PFSK-1 (cell line): ENCODE results near the gene TNRC6C.

ENCODE experiments used
- FOXP2 ChIP-seq: optimal IDR thresholded peaks from 2 replicates; pipeline ENCODE3; 2011; ENCODE audit warnings: borderline replicate concordance, control low read depth, inconsistent platforms; ENCODE audit not compliant: insufficient read depth; ENCODE audit errors: extremely low read length, extremely low read depth
- POLR2AphosphoS5 ChIP-seq: IDR thresholded peaks from 2 replicates; pipeline ENCODE4 v1.6.1; 2012; ENCODE audit warnings: low read depth, mild to moderate bottlenecking, control low read depth, low read length, moderate library complexity
- SIN3A ChIP-seq: IDR thresholded peaks from 2 replicates; pipeline ENCODE4 v1.6.1; 2012; ENCODE audit warnings: mild to moderate bottlenecking, low read length, moderate library complexity, borderline replicate concordance; ENCODE audit not compliant: insufficient read depth
- TAF1 ChIP-seq: IDR thresholded peaks from 2 replicates; pipeline ENCODE4 v1.6.1; 2012; ENCODE audit warnings: low read length, control low read depth, borderline replicate concordance; ENCODE audit not compliant: insufficient read depth
- TF ChIP-seq, protein P1 (sequence below), 2 experiments: IDR thresholded peaks; 2 replicates each; pipeline versions ENCODE4 v1.6.1 to v1.8.0; 2011 to 2012; ENCODE audit warnings: low read depth in 2 of 2, low read length in 2 of 2, control low read depth in 1 of 2, inconsistent platforms in 1 of 2, mild to moderate bottlenecking in 1 of 2, moderate library complexity in 1 of 2; ENCODE audit not compliant: insufficient read depth in 1 of 2

Gene TNRC6C

DNA sequence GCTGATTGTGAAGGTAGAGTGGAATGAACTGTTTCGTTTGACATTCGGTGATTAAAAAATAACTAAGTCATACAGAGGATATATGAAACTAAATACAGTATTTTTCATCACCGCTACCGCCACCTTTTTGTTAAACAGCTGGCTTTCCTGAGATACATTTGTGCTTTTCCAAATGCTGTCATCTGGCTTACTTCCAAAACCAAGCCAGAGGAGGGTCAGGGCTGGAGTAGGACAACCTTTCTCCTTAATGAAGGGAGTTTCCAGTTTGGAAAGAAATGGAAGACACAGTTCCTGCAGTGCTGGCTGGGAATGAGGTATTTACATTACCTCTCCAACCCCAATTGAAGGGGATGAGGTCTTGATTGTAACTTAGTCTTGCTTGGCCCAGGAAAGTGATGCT, 3.2 kb downstream of the TNRC6C start:
- no peak for TF ChIP-seq POLR2AphosphoS5
- TF ChIP-seq, protein P1, sequence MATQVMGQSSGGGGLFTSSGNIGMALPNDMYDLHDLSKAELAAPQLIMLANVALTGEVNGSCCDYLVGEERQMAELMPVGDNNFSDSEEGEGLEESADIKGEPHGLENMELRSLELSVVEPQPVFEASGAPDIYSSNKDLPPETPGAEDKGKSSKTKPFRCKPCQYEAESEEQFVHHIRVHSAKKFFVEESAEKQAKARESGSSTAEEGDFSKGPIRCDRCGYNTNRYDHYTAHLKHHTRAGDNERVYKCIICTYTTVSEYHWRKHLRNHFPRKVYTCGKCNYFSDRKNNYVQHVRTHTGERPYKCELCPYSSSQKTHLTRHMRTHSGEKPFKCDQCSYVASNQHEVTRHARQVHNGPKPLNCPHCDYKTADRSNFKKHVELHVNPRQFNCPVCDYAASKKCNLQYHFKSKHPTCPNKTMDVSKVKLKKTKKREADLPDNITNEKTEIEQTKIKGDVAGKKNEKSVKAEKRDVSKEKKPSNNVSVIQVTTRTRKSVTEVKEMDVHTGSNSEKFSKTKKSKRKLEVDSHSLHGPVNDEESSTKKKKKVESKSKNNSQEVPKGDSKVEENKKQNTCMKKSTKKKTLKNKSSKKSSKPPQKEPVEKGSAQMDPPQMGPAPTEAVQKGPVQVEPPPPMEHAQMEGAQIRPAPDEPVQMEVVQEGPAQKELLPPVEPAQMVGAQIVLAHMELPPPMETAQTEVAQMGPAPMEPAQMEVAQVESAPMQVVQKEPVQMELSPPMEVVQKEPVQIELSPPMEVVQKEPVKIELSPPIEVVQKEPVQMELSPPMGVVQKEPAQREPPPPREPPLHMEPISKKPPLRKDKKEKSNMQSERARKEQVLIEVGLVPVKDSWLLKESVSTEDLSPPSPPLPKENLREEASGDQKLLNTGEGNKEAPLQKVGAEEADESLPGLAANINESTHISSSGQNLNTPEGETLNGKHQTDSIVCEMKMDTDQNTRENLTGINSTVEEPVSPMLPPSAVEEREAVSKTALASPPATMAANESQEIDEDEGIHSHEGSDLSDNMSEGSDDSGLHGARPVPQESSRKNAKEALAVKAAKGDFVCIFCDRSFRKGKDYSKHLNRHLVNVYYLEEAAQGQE (IDR thresholded peaks at IDR 0.05; ENCODE audit: insufficient read depth in 1 of 2, low read depth in 2 of 2, low read length in 2 of 2): no peak
- TF ChIP-seq TAF1: no peak
- TF ChIP-seq SIN3A: no peak
- TF ChIP-seq FOXP2: no peak

DNA sequence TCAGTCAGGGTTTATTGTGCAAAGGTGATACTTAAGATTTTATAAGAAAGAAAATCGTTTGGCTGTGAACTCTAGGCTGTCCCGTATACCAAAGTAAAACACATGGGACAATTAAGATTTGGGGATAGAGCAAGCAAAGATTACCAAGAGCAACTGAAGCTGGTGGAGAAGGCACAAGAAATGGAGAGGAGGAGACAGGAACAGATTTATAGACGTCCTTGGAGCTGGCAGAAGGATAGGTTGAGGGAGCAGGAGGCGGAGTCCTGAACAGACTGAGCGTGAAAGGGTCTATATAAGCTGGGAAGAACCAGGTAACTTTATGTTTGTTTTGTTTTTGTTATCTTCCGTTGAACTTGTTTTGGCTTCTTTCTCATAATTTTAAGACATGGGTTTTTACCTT, 3.8 kb downstream of the TNRC6C start:
- TF ChIP-seq FOXP2 (no peak), SIN3A (no peak), POLR2AphosphoS5 (no peak), TAF1 (no peak)
- TF ChIP-seq, protein P1 (IDR thresholded peaks at IDR 0.05; ENCODE audit: insufficient read depth in 1 of 2, low read depth in 2 of 2, low read length in 2 of 2): no peak

DNA sequence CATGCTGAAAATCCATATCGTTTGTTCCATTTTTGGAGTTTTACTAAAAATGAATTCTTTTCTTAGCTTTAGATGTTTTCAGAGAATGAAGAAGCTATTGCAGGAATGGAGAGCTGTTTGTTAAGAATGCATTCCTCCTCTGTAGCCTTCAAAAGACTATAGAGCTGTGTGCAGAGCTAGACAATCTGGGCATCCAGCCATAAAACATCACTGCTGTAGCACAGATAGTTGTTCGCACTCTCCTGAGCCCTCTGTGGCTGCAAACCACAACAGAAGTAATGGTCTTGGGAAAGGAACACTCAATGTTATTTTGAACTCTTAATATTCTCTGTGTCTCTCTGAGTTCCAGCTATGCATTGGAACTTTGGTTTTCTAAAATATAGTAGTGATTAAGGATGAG, 4.9 kb downstream of the TNRC6C start:
- TF ChIP-seq FOXP2 (no peak), SIN3A (no peak), TAF1 (no peak), POLR2AphosphoS5 (no peak)
- TF ChIP-seq, protein P1 (IDR thresholded peaks at IDR 0.05; ENCODE audit: insufficient read depth in 1 of 2, low read depth in 2 of 2, low read length in 2 of 2): no peak

DNA sequence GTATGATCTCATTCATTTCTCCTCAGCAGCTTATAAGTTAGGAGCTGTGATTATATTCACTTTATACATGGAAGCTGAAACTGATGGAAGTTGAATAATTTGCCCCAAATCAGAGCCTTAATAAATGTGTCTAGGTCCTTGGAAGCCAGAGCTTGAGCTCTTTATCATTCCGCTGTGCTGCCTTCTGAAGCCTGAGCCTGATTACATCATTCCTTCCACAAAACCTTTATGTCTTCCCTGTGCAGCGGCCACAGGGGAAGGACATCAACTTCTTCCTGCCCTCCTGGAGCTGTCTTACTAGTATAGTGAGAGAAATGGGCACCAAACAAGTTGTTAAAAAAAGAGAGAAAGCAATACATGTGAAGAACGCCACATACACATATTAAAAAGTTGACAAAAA, 6.8 kb downstream of the TNRC6C start:
- TF ChIP-seq POLR2AphosphoS5: no peak

DNA sequence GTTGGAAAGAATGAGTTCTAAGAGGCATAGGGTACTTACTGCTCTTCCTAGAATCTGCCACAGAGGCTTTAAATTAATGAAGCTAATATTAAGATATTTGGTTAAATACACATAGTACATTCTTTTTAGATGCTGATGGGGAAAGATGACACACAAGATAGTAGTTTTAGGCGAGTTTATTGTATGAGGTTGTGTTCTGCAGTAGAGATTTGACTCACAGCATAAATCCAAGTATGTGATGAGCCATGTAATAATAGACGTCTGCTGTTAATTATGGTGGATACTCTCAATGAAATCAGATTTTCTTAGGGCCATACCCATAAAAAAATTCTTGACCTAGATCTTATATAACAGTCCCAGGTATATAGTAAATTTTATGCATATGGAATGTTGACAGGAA, 8.0 kb downstream of the TNRC6C start:
- TF ChIP-seq, protein P1 (IDR thresholded peaks at IDR 0.05; ENCODE audit: insufficient read depth in 1 of 2, low read depth in 2 of 2, low read length in 2 of 2): no peak
- TF ChIP-seq FOXP2 (no peak), SIN3A (no peak), TAF1 (no peak), POLR2AphosphoS5 (no peak)
